ENCODE data around the gene ADGRB3. TPM values are rescaled to one million over a fixed set of nuclear protein-coding genes. Genes with fewer than 3 reads are reported as not detected.

Gene ADGRB3
- total RNA-seq, 1 experiment from 2014 or later = 7.7 TPM

GRCh38 chr6:69018906-69019305, 383.8 kb downstream of the ADGRB3 start:
- H3K9me3 ChIP-seq (ENCODE audit: low read depth, low read length, poor library complexity, severe bottlenecking) = no peaks in the 10 kb centered on the region
- no peaks in the 10 kb centered on the region for H3K36me3 ChIP-seq (ENCODE audit: insufficient read depth, low read length, poor library complexity, severe bottlenecking)
- POLR2A ChIA-PET (ENCODE audit: low non-redundant PET) = no interaction called here
- H3K27me3 ChIP-seq (replicated peaks; ENCODE audit: insufficient read depth, low read depth, low read length, poor library complexity) = no peaks in the 10 kb centered on the region
- TF ChIP-seq CTCF (conservative IDR thresholded peaks at IDR 0.05; ENCODE audit: low read depth, low read length) (no peak), EZH2 (IDR thresholded peaks at IDR 0.05; ENCODE audit: borderline replicate concordance, low read depth, low read length, poor library complexity, severe bottlenecking) (no peak)
- no peak for DNase-seq (ENCODE audit: low spot score)
- no peaks in the 10 kb centered on the region for H3K4me1 ChIP-seq (ENCODE audit: insufficient read depth, low read length, poor library complexity, severe bottlenecking)
- BruUV-seq (replicated peaks) = no TSS peak
- H3K4me3 ChIP-seq (ENCODE audit: low read depth, low read length, poor library complexity, severe bottlenecking) = no peak overlapping the region
- CTCF ChIA-PET = no interaction called here
- intact Hi-C loops (cut with micrococcal nuclease; ENCODE audit: unreplicated experiment) = no loop called here
- H3K27ac ChIP-seq (ENCODE audit: low read depth, low read length, poor library complexity, severe bottlenecking) = no peak overlapping the region

- Histone ChIP-seq H3K27ac (ENCODE audit: low read depth, low read length, poor library complexity, severe bottlenecking) (no peak overlapping the region), H3K9me3 (ENCODE audit: low read depth, low read length, poor library complexity, severe bottlenecking) (no peaks in the 10 kb centered on the region), H3K4me1 (ENCODE audit: insufficient read depth, low read length, poor library complexity, severe bottlenecking) (no peaks in the 10 kb centered on the region), H3K27me3 (replicated peaks; ENCODE audit: insufficient read depth, low read depth, low read length, poor library complexity) (no peaks in the 10 kb centered on the region), H3K36me3 (ENCODE audit: insufficient read depth, low read length, poor library complexity, severe bottlenecking) (no peaks in the 10 kb centered on the region), H3K4me3 (ENCODE audit: low read depth, low read length, poor library complexity, severe bottlenecking) (no peak overlapping the region)
- POLR2A ChIA-PET (ENCODE audit: low non-redundant PET) = no interaction called here
- no peak for DNase-seq (ENCODE audit: low spot score)
- BruUV-seq (replicated peaks) = no TSS peak
- intact Hi-C loops (cut with micrococcal nuclease; ENCODE audit: unreplicated experiment) = no loop called here
- CTCF ChIA-PET = no interaction called here
- TF ChIP-seq EZH2 (IDR thresholded peaks at IDR 0.05; ENCODE audit: borderline replicate concordance, low read depth, low read length, poor library complexity, severe bottlenecking) (no peak), CTCF (conservative IDR thresholded peaks at IDR 0.05; ENCODE audit: low read depth, low read length) (no peak)
Measured at GRCh38 chr6:69019832-69020231, 384.8 kb downstream of the ADGRB3 start.

GRCh38 chr6:69022993-69023392, 387.9 kb downstream of the ADGRB3 start:
- ChIA-PET POLR2A (ENCODE audit: low non-redundant PET) (no interaction called here), CTCF (no interaction called here)
- BruUV-seq (replicated peaks) = no TSS peak

More at GRCh38 chr6:69022993-69023392, 387.9 kb downstream of the ADGRB3 start:
- Histone ChIP-seq H3K4me3 (ENCODE audit: low read depth, low read length, poor library complexity, severe bottlenecking) (no peak overlapping the region), H3K27ac (ENCODE audit: low read depth, low read length, poor library complexity, severe bottlenecking) (no peak overlapping the region), H3K9me3 (ENCODE audit: low read depth, low read length, poor library complexity, severe bottlenecking) (no peaks in the 10 kb centered on the region), H3K4me1 (ENCODE audit: insufficient read depth, low read length, poor library complexity, severe bottlenecking) (no peaks in the 10 kb centered on the region), H3K27me3 (replicated peaks; ENCODE audit: insufficient read depth, low read depth, low read length, poor library complexity) (no peaks in the 10 kb centered on the region), H3K36me3 (ENCODE audit: insufficient read depth, low read length, poor library complexity, severe bottlenecking) (no peaks in the 10 kb centered on the region)
- TF ChIP-seq CTCF (conservative IDR thresholded peaks at IDR 0.05; ENCODE audit: low read depth, low read length) (no peak), EZH2 (IDR thresholded peaks at IDR 0.05; ENCODE audit: borderline replicate concordance, low read depth, low read length, poor library complexity, severe bottlenecking) (no peak)
- intact Hi-C loops (cut with micrococcal nuclease; ENCODE audit: unreplicated experiment) = no loop called here
- no peak for DNase-seq (ENCODE audit: low spot score)

Measured in A673 (cell line).